ENCODE results near the gene PIGT. TPM values are rescaled to one million over a fixed set of nuclear protein-coding genes. Genes with fewer than 3 reads are reported as not detected.

Gene PIGT
- total RNA-seq (25.8 and 26.2 TPM in 2 replicates), polyA plus RNA-seq (53.9 and 70.0 TPM in 2 replicates), polyA minus RNA-seq (ENCODE audit: low replicate concordance) (189 and 267 TPM in 2 replicates)
- polyA plus RNA-seq (2012): 95.8 and 97.6 TPM in 2 replicates

DNA sequence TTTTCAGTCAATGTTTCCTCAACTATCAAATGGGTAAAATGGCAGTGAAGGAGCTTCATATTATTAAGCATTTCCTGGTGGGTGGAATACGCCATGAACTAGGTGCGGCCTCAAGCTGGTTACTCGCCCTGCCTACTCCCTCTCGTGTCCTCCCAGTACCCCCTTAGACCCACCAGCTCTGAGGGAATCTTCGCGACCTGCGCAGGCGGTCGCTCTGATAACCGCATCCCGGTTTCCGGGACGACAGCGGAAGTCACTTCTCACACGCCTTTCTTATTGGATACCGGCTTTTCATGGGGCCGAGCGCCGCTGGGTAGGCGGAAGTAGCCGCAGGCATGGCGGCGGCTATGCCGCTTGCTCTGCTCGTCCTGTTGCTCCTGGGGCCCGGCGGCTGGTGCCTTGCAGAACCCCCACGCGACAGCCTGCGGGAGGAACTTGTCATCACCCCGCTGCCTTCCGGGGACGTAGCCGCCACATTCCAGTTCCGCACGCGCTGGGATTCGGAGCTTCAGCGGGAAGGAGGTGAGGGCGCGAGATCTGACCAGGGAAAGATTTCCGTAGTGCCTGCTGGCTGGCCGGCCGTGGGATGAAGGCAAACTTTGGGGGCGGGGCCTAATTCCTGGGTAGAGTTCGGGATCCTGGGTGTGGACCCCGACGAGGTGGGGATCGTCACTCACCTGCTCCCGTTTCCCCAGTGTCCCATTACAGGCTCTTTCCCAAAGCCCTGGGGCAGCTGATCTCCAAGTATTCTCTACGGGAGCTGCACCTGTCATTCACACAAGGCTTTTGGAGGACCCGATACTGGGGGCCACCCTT lies at the start of gene PIGT:
TSS of gene PIGT (plus strand) at position 320 of the 816 bp plus-strand sequence. CDS start at position 336, 16 bp downstream.
- no peaks in the 10 kb centered on the region for H3K9me3 ChIP-seq (ENCODE audit: control insufficient read depth, insufficient read depth, low read depth, low read length)
- no peaks in the 10 kb centered on the region for H3K27me3 ChIP-seq (ENCODE audit: control insufficient read depth, insufficient read depth, low read length)
- no peak for TF ChIP-seq EZH2 (IDR thresholded peaks at IDR 0.05; ENCODE audit: low read length, missing control alignments)
- TF ChIP-seq, protein P1, sequence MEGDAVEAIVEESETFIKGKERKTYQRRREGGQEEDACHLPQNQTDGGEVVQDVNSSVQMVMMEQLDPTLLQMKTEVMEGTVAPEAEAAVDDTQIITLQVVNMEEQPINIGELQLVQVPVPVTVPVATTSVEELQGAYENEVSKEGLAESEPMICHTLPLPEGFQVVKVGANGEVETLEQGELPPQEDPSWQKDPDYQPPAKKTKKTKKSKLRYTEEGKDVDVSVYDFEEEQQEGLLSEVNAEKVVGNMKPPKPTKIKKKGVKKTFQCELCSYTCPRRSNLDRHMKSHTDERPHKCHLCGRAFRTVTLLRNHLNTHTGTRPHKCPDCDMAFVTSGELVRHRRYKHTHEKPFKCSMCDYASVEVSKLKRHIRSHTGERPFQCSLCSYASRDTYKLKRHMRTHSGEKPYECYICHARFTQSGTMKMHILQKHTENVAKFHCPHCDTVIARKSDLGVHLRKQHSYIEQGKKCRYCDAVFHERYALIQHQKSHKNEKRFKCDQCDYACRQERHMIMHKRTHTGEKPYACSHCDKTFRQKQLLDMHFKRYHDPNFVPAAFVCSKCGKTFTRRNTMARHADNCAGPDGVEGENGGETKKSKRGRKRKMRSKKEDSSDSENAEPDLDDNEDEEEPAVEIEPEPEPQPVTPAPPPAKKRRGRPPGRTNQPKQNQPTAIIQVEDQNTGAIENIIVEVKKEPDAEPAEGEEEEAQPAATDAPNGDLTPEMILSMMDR (conservative IDR thresholded peaks at IDR 0.05 in 1 of 2, IDR thresholded peaks at IDR 0.05 in 1 of 2; ENCODE audit: low read depth in 1 of 2, low read length in 2 of 2): no peak
- H3K79me2 ChIP-seq (ENCODE audit: control insufficient read depth, insufficient read depth, low read length): peaks cover 18% of the 10 kb centered on the region
- H3K4me2 ChIP-seq (ENCODE audit: extremely low read depth, insufficient read depth, low read length): peak within 1 kb of the TSS; percentile 93
- H3K9ac ChIP-seq (ENCODE audit: insufficient read depth, low read length): peak within 1 kb of the TSS; percentile 90
- H2AFZ ChIP-seq (ENCODE audit: low read length): peak within 1 kb of the TSS; percentile 96
- peaks cover 12% of the 10 kb centered on the region for H3K36me3 ChIP-seq (ENCODE audit: control insufficient read depth, insufficient read depth, low read length)
- H3K4me1 ChIP-seq (ENCODE audit: control insufficient read depth, extremely low read depth, insufficient read depth, low read length): peaks cover 2% of the 10 kb centered on the region
- DNase-seq (ENCODE audit: low read depth in 2 of 2): peak; percentile 77 to 81
- H3K27ac ChIP-seq (ENCODE audit: insufficient read depth, low read length): peak within 1 kb of the TSS; percentile 87
- no peaks in the 10 kb centered on the region for H4K20me1 ChIP-seq (ENCODE audit: control insufficient read depth, extremely low read depth, insufficient read depth, low read length)
- H3K4me3 ChIP-seq (replicated peaks in 1 of 4; ENCODE audit: control extremely low read depth in 1 of 4, insufficient read depth in 1 of 4, low read depth in 3 of 4, low read length in 4 of 4): peak within 1 kb of the TSS; percentile 77 to 97 (median 84)

DNA sequence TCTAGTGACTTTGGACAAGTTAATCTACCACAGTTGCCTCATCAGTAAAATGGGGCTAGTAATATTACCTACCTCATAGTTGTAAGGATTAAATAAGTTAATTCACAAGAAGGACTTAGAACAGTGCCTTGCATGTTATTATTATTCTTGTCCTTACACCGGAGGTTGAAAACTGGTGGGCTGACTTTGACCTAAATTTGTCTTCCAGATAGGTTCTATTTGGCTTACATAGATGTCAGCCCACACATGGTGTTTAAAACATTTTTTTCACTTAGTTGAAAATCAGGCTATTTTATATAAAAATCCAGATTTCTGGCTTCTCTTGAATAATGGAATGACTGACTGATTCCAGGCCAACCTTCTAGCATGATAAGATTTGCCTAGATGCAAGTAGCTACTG lies 49.7 kb upstream of the PIGT start:
- Histone ChIP-seq H3K4me2 (ENCODE audit: extremely low read depth, insufficient read depth, low read length) (no peak overlapping the region), H3K9me3 (ENCODE audit: control insufficient read depth, insufficient read depth, low read depth, low read length) (no peaks in the 10 kb centered on the region), H3K36me3 (ENCODE audit: control insufficient read depth, insufficient read depth, low read length) (peaks cover 16% of the 10 kb centered on the region), H3K27ac (ENCODE audit: insufficient read depth, low read length) (no peak overlapping the region), H2AFZ (ENCODE audit: low read length) (no peak overlapping the region), H3K4me3 (replicated peaks in 1 of 4; ENCODE audit: control extremely low read depth in 1 of 4, insufficient read depth in 1 of 4, low read depth in 3 of 4, low read length in 4 of 4) (no peak overlapping the region), H4K20me1 (ENCODE audit: control insufficient read depth, extremely low read depth, insufficient read depth, low read length) (no peaks in the 10 kb centered on the region), H3K27me3 (ENCODE audit: control insufficient read depth, insufficient read depth, low read length) (no peaks in the 10 kb centered on the region), H3K79me2 (ENCODE audit: control insufficient read depth, insufficient read depth, low read length) (peaks cover 14% of the 10 kb centered on the region), H3K4me1 (ENCODE audit: control insufficient read depth, extremely low read depth, insufficient read depth, low read length) (peaks cover 2% of the 10 kb centered on the region), H3K9ac (ENCODE audit: insufficient read depth, low read length) (no peak overlapping the region)
- no peak for DNase-seq (ENCODE audit: low read depth in 2 of 2)
- TF ChIP-seq EZH2 (IDR thresholded peaks at IDR 0.05; ENCODE audit: low read length, missing control alignments): no peak
- TF ChIP-seq, protein P1 (conservative IDR thresholded peaks at IDR 0.05 in 1 of 2, IDR thresholded peaks at IDR 0.05 in 1 of 2; ENCODE audit: low read depth in 1 of 2, low read length in 2 of 2): no peak

DNA sequence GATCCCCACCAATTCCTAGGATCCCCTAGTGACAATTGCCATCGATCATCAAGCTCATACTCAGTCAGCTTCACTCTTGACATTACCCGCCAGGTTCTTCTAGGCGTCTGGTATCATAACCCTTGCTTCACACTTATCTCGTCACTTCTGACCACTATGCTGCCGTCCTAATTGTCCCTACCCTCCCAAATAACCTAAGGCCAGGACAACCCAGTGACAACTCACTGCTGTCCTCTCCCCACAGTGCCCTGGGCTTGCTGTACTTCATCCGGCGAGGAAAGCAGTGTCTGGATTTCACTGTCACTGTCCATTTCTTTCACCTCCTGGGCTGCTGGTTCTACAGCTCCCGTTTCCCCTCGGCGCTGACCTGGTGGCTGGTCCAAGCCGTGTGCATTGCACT lies 49.3 kb upstream of the PIGT start:
- Histone ChIP-seq H4K20me1 (ENCODE audit: control insufficient read depth, extremely low read depth, insufficient read depth, low read length) (no peaks in the 10 kb centered on the region), H3K36me3 (ENCODE audit: control insufficient read depth, insufficient read depth, low read length) (peaks cover 16% of the 10 kb centered on the region), H3K9ac (ENCODE audit: insufficient read depth, low read length) (no peak overlapping the region), H3K79me2 (ENCODE audit: control insufficient read depth, insufficient read depth, low read length) (peaks cover 14% of the 10 kb centered on the region), H3K27me3 (ENCODE audit: control insufficient read depth, insufficient read depth, low read length) (no peaks in the 10 kb centered on the region), H3K4me1 (ENCODE audit: control insufficient read depth, extremely low read depth, insufficient read depth, low read length) (peaks cover 2% of the 10 kb centered on the region), H3K9me3 (ENCODE audit: control insufficient read depth, insufficient read depth, low read depth, low read length) (no peaks in the 10 kb centered on the region), H3K27ac (ENCODE audit: insufficient read depth, low read length) (no peak overlapping the region), H3K4me2 (ENCODE audit: extremely low read depth, insufficient read depth, low read length) (no peak overlapping the region), H2AFZ (ENCODE audit: low read length) (no peak overlapping the region), H3K4me3 (replicated peaks in 1 of 4; ENCODE audit: control extremely low read depth in 1 of 4, insufficient read depth in 1 of 4, low read depth in 3 of 4, low read length in 4 of 4) (no peak overlapping the region)
- TF ChIP-seq, protein P1 (conservative IDR thresholded peaks at IDR 0.05 in 1 of 2, IDR thresholded peaks at IDR 0.05 in 1 of 2; ENCODE audit: low read depth in 1 of 2, low read length in 2 of 2): no peak
- TF ChIP-seq EZH2 (IDR thresholded peaks at IDR 0.05; ENCODE audit: low read length, missing control alignments): no peak
- DNase-seq (ENCODE audit: low read depth in 2 of 2): no peak

All from fibroblast of lung (primary cell).